Body of pancreas (tissue), 4 donors: ENCODE measurements around the gene SRSF1.

Experiments
- POLR2A ChIP-seq, 3 donors: fragments of 450-650 bp; IDR thresholded peaks; one replicate each; pipeline ENCODE4 v1.6.1; 2016; ENCODE audit warnings: antibody characterized with exemption in 3 of 3, mild to moderate bottlenecking in 2 of 3
- TF ChIP-seq, protein P1 (sequence below), 7 experiments: fragments of 450-650 bp in 4 of 7; fragments of 200-600 bp in 3 of 7; sonication (generic) in 3 of 7; IDR thresholded peaks; one replicate each; pipeline ENCODE4 v1.5.1; 2016 to 2019; ENCODE audit warnings: antibody characterized with exemption in 7 of 7

DNA sequence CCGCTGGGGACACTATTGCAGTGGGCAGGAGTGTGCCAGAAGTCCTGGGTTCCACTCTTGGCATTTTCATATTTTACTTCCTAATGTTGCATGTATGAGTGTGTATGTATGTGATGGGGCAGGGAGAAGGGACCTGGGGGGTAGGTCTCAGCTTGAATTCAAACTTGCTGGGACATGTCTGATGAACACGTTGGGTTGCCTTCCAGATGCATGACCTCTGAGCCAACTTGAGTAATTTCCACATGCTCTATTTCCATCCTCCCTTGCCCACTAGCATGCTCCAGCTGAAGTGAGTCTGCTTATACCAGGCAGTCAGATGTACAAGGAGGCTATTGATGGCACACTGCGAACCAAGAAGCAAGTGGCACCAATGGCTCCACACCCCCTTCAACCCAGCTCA lies 32.9 kb upstream of the SRSF1 start:
- TF ChIP-seq, protein P1, sequence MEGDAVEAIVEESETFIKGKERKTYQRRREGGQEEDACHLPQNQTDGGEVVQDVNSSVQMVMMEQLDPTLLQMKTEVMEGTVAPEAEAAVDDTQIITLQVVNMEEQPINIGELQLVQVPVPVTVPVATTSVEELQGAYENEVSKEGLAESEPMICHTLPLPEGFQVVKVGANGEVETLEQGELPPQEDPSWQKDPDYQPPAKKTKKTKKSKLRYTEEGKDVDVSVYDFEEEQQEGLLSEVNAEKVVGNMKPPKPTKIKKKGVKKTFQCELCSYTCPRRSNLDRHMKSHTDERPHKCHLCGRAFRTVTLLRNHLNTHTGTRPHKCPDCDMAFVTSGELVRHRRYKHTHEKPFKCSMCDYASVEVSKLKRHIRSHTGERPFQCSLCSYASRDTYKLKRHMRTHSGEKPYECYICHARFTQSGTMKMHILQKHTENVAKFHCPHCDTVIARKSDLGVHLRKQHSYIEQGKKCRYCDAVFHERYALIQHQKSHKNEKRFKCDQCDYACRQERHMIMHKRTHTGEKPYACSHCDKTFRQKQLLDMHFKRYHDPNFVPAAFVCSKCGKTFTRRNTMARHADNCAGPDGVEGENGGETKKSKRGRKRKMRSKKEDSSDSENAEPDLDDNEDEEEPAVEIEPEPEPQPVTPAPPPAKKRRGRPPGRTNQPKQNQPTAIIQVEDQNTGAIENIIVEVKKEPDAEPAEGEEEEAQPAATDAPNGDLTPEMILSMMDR (IDR thresholded peaks at IDR 0.05): no peak
- no peak for TF ChIP-seq POLR2A (IDR thresholded peaks at IDR 0.05)
